SJSA1 (cell line): Measurements from ENCODE around the gene ZBP1. TPM values are rescaled to one million over a fixed set of nuclear protein-coding genes. Genes with fewer than 3 reads are reported as not detected.

Experiments used
- DNase-seq, 2 experiments: peaks; one replicate each; pipeline ENCODE4 v3.0.0-alpha.2; 2015 to 2020; ENCODE audit warnings: low spot score in 2 of 2, low read depth in 1 of 2
- H3K27ac ChIP-seq: fragments of 250-450 bp; sonication (Bioruptor Pico); 2 replicates; pipeline ENCODE4 v1.5.1; 2020; ENCODE audit warnings: mild to moderate bottlenecking, moderate library complexity
- H3K27me3 ChIP-seq: fragments of 250-450 bp; sonication (Bioruptor Pico); replicated peaks from 2 replicates; pipeline ENCODE4 v1.5.1; 2020; ENCODE audit warnings: mild to moderate bottlenecking, moderate library complexity
- H3K36me3 ChIP-seq: fragments of 250-450 bp; sonication (Bioruptor Pico); 2 replicates; pipeline ENCODE4 v1.5.1; 2020; ENCODE audit warnings: mild to moderate bottlenecking
- H3K4me1 ChIP-seq: fragments of 250-450 bp; sonication (Bioruptor Pico); replicated peaks from 2 replicates; pipeline ENCODE4 v1.6.1; 2021; ENCODE audit warnings: mild to moderate bottlenecking
- H3K4me3 ChIP-seq: fragments of 250-450 bp; sonication (Bioruptor Pico); 2 replicates; pipeline ENCODE4 v1.5.1; 2020; ENCODE audit warnings: mild to moderate bottlenecking
- H3K9me3 ChIP-seq: fragments of 250-450 bp; sonication (Bioruptor Pico); replicated peaks from 2 replicates; pipeline ENCODE4 v1.5.1; 2020; ENCODE audit warnings: mild to moderate bottlenecking
- total RNA-seq: library from RNA; depleted of rRNA; stranded (reverse); fragments of >200 nt; shearing (Covaris generic); gene quantifications from 2 replicates; pipeline ENCODE4 v1.2.3, GENCODE V29; 2014

ZBP1 gene
- total RNA-seq, 1 experiment from 2014 or later, result not detected

GRCh38 chr20:57564180-57564802 is 55.9 kb downstream of the ZBP1 start:
- Histone ChIP-seq H3K27ac (no peak overlapping the region), H3K9me3 (no peaks in the 10 kb centered on the region), H3K36me3 (no peaks in the 10 kb centered on the region), H3K4me1 (no peaks in the 10 kb centered on the region), H3K4me3 (no peak overlapping the region), H3K27me3 (peaks cover 27% of the 10 kb centered on the region)
- DNase-seq, result no peak

DNA sequence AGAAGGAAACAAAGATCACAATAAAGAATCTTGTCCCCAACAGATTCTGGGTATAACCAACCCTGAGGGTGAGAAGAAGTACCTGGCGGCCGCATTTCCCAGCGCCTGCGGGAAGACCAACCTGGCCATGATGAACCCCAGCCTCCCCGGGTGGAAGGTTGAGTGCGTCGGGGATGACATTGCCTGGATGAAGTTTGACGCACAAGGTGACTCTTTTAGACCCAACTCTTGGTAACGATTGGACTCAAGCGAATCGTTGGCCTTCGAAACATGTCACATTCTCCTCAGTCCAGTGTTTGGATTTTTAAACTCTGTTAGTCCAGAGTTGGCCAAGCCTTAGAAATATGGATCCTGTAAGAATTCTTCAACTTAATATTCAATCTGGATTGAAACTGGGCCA is 56.7 kb downstream of the ZBP1 start:
- Histone ChIP-seq H3K36me3 (no peaks in the 10 kb centered on the region), H3K27ac (no peak overlapping the region), H3K27me3 (peaks cover 35% of the 10 kb centered on the region), H3K4me3 (no peak overlapping the region), H3K4me1 (no peaks in the 10 kb centered on the region), H3K9me3 (no peaks in the 10 kb centered on the region)
- DNase-seq, result no peak

DNA sequence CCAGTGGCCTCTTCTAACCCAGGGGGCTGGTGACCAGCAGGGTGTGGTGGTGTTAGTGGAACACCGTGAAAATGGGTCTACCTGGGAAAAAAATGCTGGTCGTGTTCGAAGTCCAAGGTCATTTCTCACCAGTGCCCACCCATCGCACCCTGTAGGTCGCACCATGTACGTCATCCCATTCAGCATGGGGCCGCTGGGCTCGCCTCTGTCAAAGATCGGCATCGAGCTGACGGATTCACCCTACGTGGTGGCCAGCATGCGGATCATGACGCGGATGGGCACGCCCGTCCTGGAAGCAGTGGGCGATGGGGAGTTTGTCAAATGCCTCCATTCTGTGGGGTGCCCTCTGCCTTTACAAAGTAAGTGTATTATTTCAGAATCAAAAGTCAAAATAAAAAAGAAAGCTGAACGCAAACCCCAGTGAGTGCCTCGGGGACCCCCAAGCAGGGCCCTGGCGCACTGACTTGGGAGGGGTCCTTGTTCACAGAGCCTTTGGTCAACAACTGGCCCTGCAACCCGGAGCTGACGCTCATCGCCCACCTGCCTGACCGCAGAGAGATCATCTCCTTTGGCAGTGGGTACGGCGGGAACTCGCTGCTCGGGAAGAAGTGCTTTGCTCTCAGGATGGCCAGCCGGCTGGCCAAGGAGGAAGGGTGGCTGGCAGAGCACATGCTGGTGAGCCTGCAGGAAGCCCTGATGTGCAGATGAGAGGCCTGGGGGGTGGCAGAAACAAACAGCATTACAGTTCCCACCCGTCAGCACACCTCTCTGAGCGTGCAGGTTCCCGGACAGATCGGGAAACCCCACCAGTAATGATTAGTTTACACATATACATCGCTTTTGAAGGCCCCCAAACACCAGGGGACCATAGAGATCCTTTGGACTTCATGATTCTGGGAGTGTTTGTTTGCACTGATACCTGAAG is 57.4 kb downstream of the ZBP1 start:
- peaks cover 42% of the 10 kb centered on the region for H3K27me3 ChIP-seq
- no peak overlapping the region for H3K27ac ChIP-seq
- no peaks in the 10 kb centered on the region for H3K9me3 ChIP-seq
- no peak overlapping the region for H3K4me3 ChIP-seq
- DNase-seq, result no peak
- H3K36me3 ChIP-seq, result no peaks in the 10 kb centered on the region
- H3K4me1 ChIP-seq, result no peaks in the 10 kb centered on the region

- Histone ChIP-seq H3K27ac (no peak overlapping the region), H3K27me3 (peaks cover 50% of the 10 kb centered on the region), H3K9me3 (no peaks in the 10 kb centered on the region), H3K4me3 (no peak overlapping the region), H3K36me3 (no peaks in the 10 kb centered on the region), H3K4me1 (no peaks in the 10 kb centered on the region)
- DNase-seq, result no peak
These were observed 58.6 kb downstream of the ZBP1 start for GRCh38 chr20:57561356-57562279.

DNA sequence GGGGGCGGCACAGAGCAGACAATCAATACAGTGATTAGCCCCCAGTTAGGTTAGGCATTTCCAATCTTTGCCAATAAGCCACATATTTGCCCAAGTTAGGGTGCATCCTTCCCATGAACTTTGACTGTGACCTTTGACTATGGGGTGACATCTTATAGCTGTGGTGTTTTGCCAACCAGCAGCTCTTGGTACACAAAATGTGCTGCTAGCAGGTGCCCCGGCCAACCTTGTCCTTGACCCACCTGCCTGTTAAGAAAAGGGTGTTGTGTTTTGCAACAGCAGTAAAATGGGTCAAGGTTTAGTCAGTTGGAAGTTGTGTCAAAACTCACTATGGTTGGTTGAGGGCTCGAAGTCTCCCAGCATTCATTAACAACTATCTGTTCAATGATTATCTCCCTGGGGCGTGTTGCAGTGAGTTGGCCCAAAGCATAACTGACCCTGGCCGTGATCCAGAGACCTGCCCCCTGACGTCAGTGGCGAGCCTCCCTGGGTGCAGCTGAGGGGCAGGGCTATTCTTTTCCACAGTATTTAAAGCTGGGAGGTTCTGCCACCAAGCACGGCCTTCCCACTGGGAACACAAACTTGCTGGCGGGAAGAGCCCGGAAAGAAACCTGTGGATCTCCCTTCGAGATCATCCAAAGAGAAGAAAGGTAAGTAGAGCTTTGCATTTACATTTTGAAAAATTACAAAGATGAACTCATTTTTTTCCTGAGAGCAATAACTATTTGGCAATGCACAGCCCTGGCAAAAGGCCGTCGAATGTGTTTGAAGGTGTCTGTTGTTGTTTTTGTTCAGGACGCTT is 59.5 kb downstream of the ZBP1 start, which contains the start of gene PCK1:
PCK1 (plus strand) TSS at position 557 of the 802 bp plus-strand sequence. CDS start 302 bp downstream, outside the sequence.
- Histone ChIP-seq H3K27me3 (peaks cover 49% of the 10 kb centered on the region), H3K4me1 (no peaks in the 10 kb centered on the region), H3K9me3 (no peaks in the 10 kb centered on the region), H3K36me3 (no peaks in the 10 kb centered on the region), H3K4me3 (no peak within 1 kb of the TSS), H3K27ac (no peak within 1 kb of the TSS)
- no peak for DNase-seq

- H3K36me3 ChIP-seq, result no peaks in the 10 kb centered on the region
- H3K27ac ChIP-seq, result no peak overlapping the region
- no peaks in the 10 kb centered on the region for H3K4me1 ChIP-seq
- H3K9me3 ChIP-seq, result no peaks in the 10 kb centered on the region
- peaks cover 56% of the 10 kb centered on the region for H3K27me3 ChIP-seq
- no peak for DNase-seq
- H3K4me3 ChIP-seq, result no peak overlapping the region
These were observed 60.3 kb downstream of the ZBP1 start for GRCh38 chr20:57559658-57560553.

DNA sequence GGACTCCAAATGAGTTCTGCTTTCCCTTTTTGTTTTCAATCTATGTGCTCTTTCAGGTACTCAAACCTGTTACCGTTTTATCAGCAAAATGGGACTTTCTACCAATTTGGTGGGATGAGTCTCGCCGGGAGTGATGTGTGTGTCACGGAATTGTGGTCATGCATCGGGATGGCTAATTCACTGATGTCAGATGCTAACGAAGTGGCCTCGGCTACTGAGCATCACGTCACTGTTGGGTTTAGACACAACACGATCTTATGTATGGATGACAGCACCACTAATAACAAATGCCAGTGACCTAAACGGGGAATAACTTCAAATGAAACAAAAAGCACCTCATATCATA is 61.0 kb downstream of the ZBP1 start:
- Histone ChIP-seq H3K36me3 (no peaks in the 10 kb centered on the region), H3K27ac (no peak overlapping the region), H3K27me3 (peaks cover 59% of the 10 kb centered on the region), H3K4me3 (no peak overlapping the region), H3K4me1 (no peaks in the 10 kb centered on the region), H3K9me3 (no peaks in the 10 kb centered on the region)
- DNase-seq, result no peak

- Histone ChIP-seq H3K4me1 (no peaks in the 10 kb centered on the region), H3K36me3 (no peaks in the 10 kb centered on the region), H3K27me3 (peaks cover 56% of the 10 kb centered on the region), H3K4me3 (no peak overlapping the region), H3K9me3 (no peaks in the 10 kb centered on the region), H3K27ac (no peak overlapping the region)
- no peak for DNase-seq
These were observed 61.5 kb downstream of the ZBP1 start for GRCh38 chr20:57558614-57559288.

GRCh38 chr20:57557926-57558613 is 62.2 kb downstream of the ZBP1 start:
- Histone ChIP-seq H3K9me3 (no peaks in the 10 kb centered on the region), H3K4me3 (no peak overlapping the region), H3K27ac (no peak overlapping the region), H3K36me3 (no peaks in the 10 kb centered on the region), H3K4me1 (no peaks in the 10 kb centered on the region), H3K27me3 (peaks cover 54% of the 10 kb centered on the region)
- DNase-seq, result no peak

DNA sequence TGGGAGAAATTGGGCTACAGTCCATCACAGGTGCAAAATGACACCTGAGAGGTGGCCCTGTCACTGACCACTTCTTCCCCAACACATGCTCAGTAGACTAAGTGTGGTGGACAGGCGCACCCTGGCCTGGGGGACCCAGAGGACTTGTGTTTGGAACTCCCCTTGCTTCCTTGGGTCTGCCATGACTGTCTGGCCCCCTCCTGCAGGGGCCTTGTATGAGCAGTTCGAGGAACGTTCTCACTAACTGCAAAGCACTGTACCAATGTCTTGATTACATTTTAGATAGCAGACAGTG is 63.3 kb downstream of the ZBP1 start:
- DNase-seq, result no peak
- no peaks in the 10 kb centered on the region for H3K36me3 ChIP-seq
- no peaks in the 10 kb centered on the region for H3K9me3 ChIP-seq
- no peak overlapping the region for H3K4me3 ChIP-seq
- no peaks in the 10 kb centered on the region for H3K4me1 ChIP-seq
- H3K27ac ChIP-seq, result no peak overlapping the region
- peaks cover 54% of the 10 kb centered on the region for H3K27me3 ChIP-seq

DNA sequence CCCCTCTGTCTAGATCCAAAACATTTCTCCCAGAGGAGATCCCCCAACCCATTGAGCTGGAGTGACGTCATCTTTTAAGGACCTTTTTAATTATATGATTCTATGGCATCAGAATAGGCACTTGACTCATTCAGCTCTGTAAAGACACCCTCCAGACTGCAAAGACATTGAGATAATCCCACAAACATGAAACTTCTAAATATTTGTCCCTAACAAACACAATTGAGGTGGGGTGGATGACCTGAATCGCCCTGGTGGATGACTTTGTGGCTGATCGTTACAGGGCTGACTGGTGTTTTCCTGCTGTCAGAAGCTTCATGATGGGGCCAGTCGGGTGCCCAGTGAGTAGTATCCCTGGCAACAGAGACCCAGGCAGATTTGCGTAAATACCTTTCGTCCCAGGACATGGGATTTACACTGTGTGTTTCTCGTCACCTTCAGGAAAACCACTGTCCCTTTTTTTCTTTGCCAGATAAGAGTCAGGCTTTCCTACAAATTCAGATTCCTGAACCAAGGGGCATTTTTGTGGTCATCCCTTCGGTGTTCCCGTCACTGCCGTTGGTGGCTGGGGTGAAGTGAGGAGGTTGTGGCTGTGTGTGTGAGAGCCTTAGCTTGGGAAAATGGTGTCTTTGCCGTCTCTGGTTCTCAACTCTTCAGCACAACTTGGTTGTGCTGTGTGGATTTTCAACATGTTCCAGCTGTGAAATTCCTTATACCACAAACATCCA is 64.6 kb downstream of the ZBP1 start:
- DNase-seq, result no peak
- Histone ChIP-seq H3K27ac (no peak overlapping the region), H3K4me3 (no peak overlapping the region), H3K27me3 (peaks cover 63% of the 10 kb centered on the region), H3K9me3 (no peaks in the 10 kb centered on the region), H3K36me3 (no peaks in the 10 kb centered on the region), H3K4me1 (no peaks in the 10 kb centered on the region)
